ENCODE data around the gene ZNF19.

GRCh38 chr16:71425746-71426068, 63.4 kb downstream of the ZNF19 start:
- TF ChIP-seq CTCF (conservative IDR thresholded peaks at IDR 0.05 in 1 of 2, IDR thresholded peaks at IDR 0.05 in 1 of 2; ENCODE audit: extremely low read depth in 1 of 2, insufficient read depth in 1 of 2, low read depth in 1 of 2, low read length in 2 of 2): no peak
- no peak for TF ChIP-seq EZH2 (IDR thresholded peaks at IDR 0.05; ENCODE audit: borderline replicate concordance, low read length)

Data from mammary epithelial cell (primary cell).